GM12874 (cell line): Measurements from ENCODE around the gene MBD2.

Experiments used
- TF ChIP-seq, protein P1 (sequence below): IDR thresholded peaks from 2 replicates; pipeline ENCODE4 v1.5.1; 2011; ENCODE audit warnings: low read depth, mild to moderate bottlenecking, control low read depth, low read length, moderate library complexity; ENCODE audit not compliant: insufficient read depth

The MBD2 gene

GRCh38 chr18:54163453-54163852, 61.0 kb downstream of the MBD2 start:
- TF ChIP-seq, protein P1, sequence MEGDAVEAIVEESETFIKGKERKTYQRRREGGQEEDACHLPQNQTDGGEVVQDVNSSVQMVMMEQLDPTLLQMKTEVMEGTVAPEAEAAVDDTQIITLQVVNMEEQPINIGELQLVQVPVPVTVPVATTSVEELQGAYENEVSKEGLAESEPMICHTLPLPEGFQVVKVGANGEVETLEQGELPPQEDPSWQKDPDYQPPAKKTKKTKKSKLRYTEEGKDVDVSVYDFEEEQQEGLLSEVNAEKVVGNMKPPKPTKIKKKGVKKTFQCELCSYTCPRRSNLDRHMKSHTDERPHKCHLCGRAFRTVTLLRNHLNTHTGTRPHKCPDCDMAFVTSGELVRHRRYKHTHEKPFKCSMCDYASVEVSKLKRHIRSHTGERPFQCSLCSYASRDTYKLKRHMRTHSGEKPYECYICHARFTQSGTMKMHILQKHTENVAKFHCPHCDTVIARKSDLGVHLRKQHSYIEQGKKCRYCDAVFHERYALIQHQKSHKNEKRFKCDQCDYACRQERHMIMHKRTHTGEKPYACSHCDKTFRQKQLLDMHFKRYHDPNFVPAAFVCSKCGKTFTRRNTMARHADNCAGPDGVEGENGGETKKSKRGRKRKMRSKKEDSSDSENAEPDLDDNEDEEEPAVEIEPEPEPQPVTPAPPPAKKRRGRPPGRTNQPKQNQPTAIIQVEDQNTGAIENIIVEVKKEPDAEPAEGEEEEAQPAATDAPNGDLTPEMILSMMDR, result no peak

DNA sequence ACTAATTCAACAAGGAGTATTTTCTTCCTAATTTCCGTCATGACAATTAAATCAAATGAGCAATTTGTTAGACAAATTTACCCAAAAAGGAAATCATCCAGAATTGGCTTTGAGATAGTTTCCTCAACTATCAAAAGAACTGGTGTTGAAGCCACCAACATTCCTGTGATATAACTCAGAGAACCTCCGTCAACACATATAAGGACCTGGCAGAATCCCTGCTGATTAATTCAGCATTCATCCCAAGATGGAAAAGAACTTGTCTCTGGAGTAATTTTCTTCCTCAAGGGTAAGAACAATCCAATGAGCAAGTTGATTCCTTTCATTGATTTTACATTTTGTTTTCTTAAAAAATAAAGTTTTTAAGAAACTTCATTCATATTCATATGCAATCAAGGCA, 62.0 kb downstream of the MBD2 start:
- TF ChIP-seq, protein P1, result no peak

- TF ChIP-seq, protein P1, result no peak
Measured at GRCh38 chr18:54161267-54161666, 63.2 kb downstream of the MBD2 start.

GRCh38 chr18:54159906-54160305, 64.6 kb downstream of the MBD2 start:
- TF ChIP-seq, protein P1, result no peak

DNA sequence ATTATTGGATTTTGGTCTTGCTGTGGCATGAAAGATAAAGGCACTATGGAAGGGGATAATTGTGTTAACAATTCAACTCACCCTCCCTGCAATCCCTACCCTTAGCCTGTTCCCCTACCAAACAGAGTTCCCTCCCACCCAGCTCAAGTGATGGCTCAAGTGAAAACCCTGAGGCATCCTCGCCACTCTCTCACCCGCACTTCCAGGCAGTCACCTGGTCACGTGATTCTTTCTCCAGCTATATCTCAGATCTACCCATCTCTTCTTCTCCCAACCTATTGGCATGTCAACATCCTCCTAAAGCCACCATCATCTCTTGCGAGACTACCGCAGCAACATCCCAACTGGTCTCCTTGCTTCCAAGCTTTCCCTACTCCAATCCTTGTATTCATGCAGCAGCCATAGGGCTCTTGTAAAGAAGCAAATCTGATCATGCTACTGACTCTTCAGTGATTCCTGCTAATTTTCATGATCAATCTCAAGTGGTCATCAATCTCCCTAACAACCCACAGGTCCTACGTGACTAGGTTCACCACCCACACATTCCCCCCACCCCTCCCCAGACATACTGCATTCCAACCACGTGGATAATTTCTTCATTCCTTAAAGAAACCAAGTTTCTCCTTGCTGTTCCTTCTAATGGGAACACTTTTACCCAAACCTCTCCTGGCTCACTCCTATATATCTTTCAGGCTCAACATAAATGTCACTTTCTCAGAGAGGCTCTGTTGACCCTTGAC, 66.7 kb downstream of the MBD2 start:
- TF ChIP-seq, protein P1, result no peak

DNA sequence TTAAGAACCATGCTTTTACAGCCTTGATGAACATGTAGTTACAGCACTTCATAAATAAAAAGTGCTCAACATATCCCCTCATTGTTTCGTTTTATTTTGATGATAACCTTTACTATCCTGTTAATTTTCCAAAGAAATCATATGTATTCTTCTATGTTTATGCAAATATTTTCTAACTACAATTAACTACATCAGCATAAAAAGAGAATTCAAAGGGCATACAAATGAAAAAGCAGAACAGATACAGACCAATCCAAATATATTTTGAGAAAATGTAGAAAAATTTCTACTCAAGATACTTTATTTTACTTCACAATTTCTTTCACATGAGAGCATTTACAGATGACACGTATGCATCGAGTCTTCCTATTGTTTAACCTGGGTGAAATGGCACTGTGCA, 69.1 kb downstream of the MBD2 start:
- TF ChIP-seq, protein P1, result no peak

DNA sequence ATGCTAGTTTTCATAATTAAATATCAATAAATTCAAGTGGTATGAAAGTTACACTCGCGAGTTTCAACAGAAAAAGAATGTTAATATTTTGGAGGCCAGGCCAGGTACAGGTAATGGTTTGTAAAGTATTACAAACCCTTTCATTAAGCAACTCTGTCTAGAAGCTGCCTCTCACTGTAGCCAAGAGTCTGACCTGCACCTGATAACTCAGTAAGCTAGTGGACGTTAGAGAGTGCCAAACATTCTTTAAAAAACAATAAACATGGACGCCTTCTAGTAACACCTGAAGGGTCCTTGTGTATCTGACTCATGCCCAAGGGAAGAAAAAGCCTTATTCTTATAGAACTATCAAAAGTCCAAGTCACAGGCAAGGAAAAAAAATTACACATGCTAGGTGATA, 70.2 kb downstream of the MBD2 start:
- TF ChIP-seq, protein P1, result no peak
